GM12878 (cell line): Measurements from ENCODE around the gene LRRC7. TPM values are rescaled to one million over a fixed set of nuclear protein-coding genes. Genes with fewer than 3 reads are reported as not detected.

Experiments used
- ATAC-seq: fragments of 200-7000 bp; cut with Tn5 transposase; 3 replicates; pipeline ENCODE4 v1.9.1; 2020; ENCODE audit warnings: mild to moderate bottlenecking, moderate library complexity
- BruUV-seq: library from RNA; stranded (reverse); fragments of 400-500 nt; replicated peaks from 2 replicates; lab custom pipeline; 2021; lab: Mats Ljungman, UMichigan
- CTCF ChIA-PET: fragments of 300-600 bp; sonication (Branson Sonifier 250); formaldehyde crosslinking; extraction: SDS; loops from one replicate; lab custom pipeline; 2021; ENCODE audit warnings: inconsistent platforms; lab: Yijun Ruan, JAX
- POLR2A ChIA-PET: fragments of 350-600 bp; formaldehyde crosslinking; extraction: SDS; loops from one replicate; lab custom pipeline; 2021; ENCODE audit warnings: inconsistent platforms; lab: Charles Lee
- RAD21 ChIA-PET: fragments of 300-600 bp; sonication (Branson Sonifier 250); formaldehyde crosslinking; loops from one replicate; lab custom pipeline; 2023; ENCODE audit warnings: antibody characterized with exemption; ENCODE audit not compliant: unreplicated experiment; lab: Charles Lee
- SMC1A ChIA-PET: fragments of 300-600 bp; sonication (Branson Sonifier 250); formaldehyde crosslinking; loops from one replicate; lab custom pipeline; 2023; ENCODE audit not compliant: unreplicated experiment, uncharacterized antibody; lab: Charles Lee
- DNase-seq: peaks from one replicate; pipeline ENCODE4 v3.0.0-alpha.2; 2011; ENCODE audit warnings: low read depth, low spot score
- FAIRE-seq: peaks from 3 replicates; lab custom pipeline; 2011; peaks lifted over from hg19 to GRCh38; lab: Jason Lieb, UNC
- H2AFZ ChIP-seq: 2 replicates; pipeline ENCODE4 v1.6.0; 2011; ENCODE audit warnings: low read depth, low read length, control low read depth; ENCODE audit not compliant: control insufficient read depth
- H3K27ac ChIP-seq: 2 replicates; pipeline ENCODE4 v1.5.1; 2011; ENCODE audit warnings: control low read depth; ENCODE audit not compliant: control insufficient read depth, insufficient read depth
- H3K27me3 ChIP-seq, 2 experiments: replicated peaks in 1 of 2; 2 replicates each; pipeline versions ENCODE4 v1.6.0 to v1.6.1; 2011; ENCODE audit warnings: low read length in 1 of 2; ENCODE audit not compliant: control insufficient read depth in 2 of 2, insufficient read depth in 2 of 2
- H3K36me3 ChIP-seq, 2 experiments: 2 replicates each; pipeline ENCODE4 v1.5.1; 2011; ENCODE audit warnings: low read length in 1 of 2; ENCODE audit not compliant: control insufficient read depth in 2 of 2, insufficient read depth in 2 of 2
- H3K4me1 ChIP-seq: 2 replicates; pipeline ENCODE4 v1.6.1; 2011; ENCODE audit warnings: mild to moderate bottlenecking, low read length, moderate library complexity, mixed read lengths; ENCODE audit not compliant: control insufficient read depth, insufficient read depth
- H3K4me2 ChIP-seq: 2 replicates; pipeline ENCODE4 v1.6.0; 2011; ENCODE audit warnings: control low read depth; ENCODE audit not compliant: control insufficient read depth, insufficient read depth
- H3K4me3 ChIP-seq: fragments of 200-600 bp; sonication (generic); 2 replicates; pipeline ENCODE4 v1.5.1; 2016
- H3K79me2 ChIP-seq: 2 replicates; pipeline ENCODE4 v1.6.0; 2011; ENCODE audit warnings: low read length; ENCODE audit not compliant: control insufficient read depth, insufficient read depth
- H3K9ac ChIP-seq: 2 replicates; pipeline ENCODE4 v1.8.0; 2011; ENCODE audit warnings: low read length, control low read depth, mixed read lengths; ENCODE audit not compliant: control insufficient read depth, insufficient read depth
- H3K9me3 ChIP-seq: replicated peaks from 3 replicates; pipeline ENCODE4 v1.5.1; 2011; ENCODE audit warnings: mild to moderate bottlenecking, low read length; ENCODE audit not compliant: control insufficient read depth, insufficient read depth
- H4K20me1 ChIP-seq: 2 replicates; pipeline ENCODE4 v1.6.0; 2011; ENCODE audit not compliant: control insufficient read depth, insufficient read depth
- ELK1 ChIP-seq: IDR thresholded peaks from 2 replicates; pipeline ENCODE4 v1.6.1; 2012; ENCODE audit warnings: low read depth, low read length, improper control_type of control experiment
- YY1 ChIP-seq: IDR thresholded peaks from 2 replicates; pipeline ENCODE4 v1.6.1; 2011; ENCODE audit warnings: low read depth, mild to moderate bottlenecking, low read length
- ZZZ3 ChIP-seq: IDR thresholded peaks from 2 replicates; pipeline ENCODE4 v1.6.1; 2011; ENCODE audit warnings: low read depth; ENCODE audit not compliant: control insufficient read depth, insufficient read length
- WGBS: methylation state at CpG from one replicate; pipeline ENCODE4 v1.1.6; 2016; ENCODE audit warnings: low lambda C conversion rate; ENCODE audit not compliant: insufficient replicate concordance, insufficient coverage; ENCODE audit errors: missing lambda C conversion rate; 5-methylcytosine and 5-hydroxymethylcytosine counted together
- in situ Hi-C: fragments of 300-500 bp; cut with MboI; formaldehyde crosslinking; loops from 9 replicates; pipeline ENCODE4 v1.14.3; 2018; ENCODE audit warnings: mixed read lengths
- intact Hi-C: fragments of 100-400 bp; cut with micrococcal nuclease; formaldehyde crosslinking; loops from one replicate; pipeline ENCODE4 v1.14.2; 2022; ENCODE audit not compliant: unreplicated experiment
- polyA plus RNA-seq, 11 experiments: library from polyadenylated mRNA; depleted of rRNA in 4 of 11; unstranded in 6 of 11; stranded (reverse) in 5 of 11; fragments of >200 nt; fragmentation: Nextera tagmentation in 4 of 11; fragmentation: Illumina TruSeq in 1 of 11; extraction: Ambion mirVana in 4 of 11; extraction: Trizol in 1 of 11; gene quantifications; 1 replicate in 1 of 11; 2 replicates in 10 of 11; pipeline versions ENCODE4 v1.2.1 to v1.2.3, GENCODE V29; 2011 to 2016; ENCODE audit warnings: inconsistent platforms in 2 of 11, missing spikeins in 2 of 11, low read depth in 1 of 11
- total RNA-seq, 4 experiments: library from RNA; depleted of rRNA in 3 of 4; stranded (reverse); fragments of >200 nt in 3 of 4; fragmentation: Illumina TruSeq in 1 of 4; extraction: Trizol in 1 of 4; gene quantifications; 2 replicates each; pipeline versions ENCODE4 v1.2.1 to v1.2.3, GENCODE V29; 2013 to 2021

The LRRC7 gene
- total and polyA plus RNA-seq, 10 of the 15 experiments (the other 5 are each of a cell fraction or from before 2014, with no cell fraction given): 0.05 to 1.4 (median 0.24) TPM; not detected in 5

GRCh38 chr1:69589799-69590198 lies 22.1 kb downstream of the LRRC7 start:
- DNase-seq (no peak), ATAC-seq (no peak), FAIRE-seq (no peak)
- H3K4me1 ChIP-seq: no peaks in the 10 kb centered on the region
- H3K27me3 ChIP-seq: no peaks in the 10 kb centered on the region
- intact Hi-C loops (no loop called here), in situ Hi-C loops (no loop called here)
- TF ChIP-seq ELK1 (no peak), YY1 (no peak)
- H4K20me1 ChIP-seq: no peaks in the 10 kb centered on the region
- H3K79me2 ChIP-seq: no peaks in the 10 kb centered on the region
- H3K9ac ChIP-seq: no peak overlapping the region
- RAD21 ChIA-PET: no interaction called here
- SMC1A ChIA-PET: interaction anchor here (1.4 kb wide), 1 partner anchor 8 kb away, joined by 3 read pairs; no protein-coding TSS in a partner anchor
- CTCF ChIA-PET: no interaction called here
- H2AFZ ChIP-seq: no peak overlapping the region
- POLR2A ChIA-PET: no interaction called here
- BruUV-seq: no TSS peak
- no peak overlapping the region for H3K4me2 ChIP-seq
- H3K36me3 ChIP-seq: no peaks in the 10 kb centered on the region
- no peak overlapping the region for H3K27ac ChIP-seq
- H3K9me3 ChIP-seq: no peaks in the 10 kb centered on the region
- WGBS: 0% methylated on average over 1 of the region's 1 CpG
- no peak overlapping the region for H3K4me3 ChIP-seq

DNA sequence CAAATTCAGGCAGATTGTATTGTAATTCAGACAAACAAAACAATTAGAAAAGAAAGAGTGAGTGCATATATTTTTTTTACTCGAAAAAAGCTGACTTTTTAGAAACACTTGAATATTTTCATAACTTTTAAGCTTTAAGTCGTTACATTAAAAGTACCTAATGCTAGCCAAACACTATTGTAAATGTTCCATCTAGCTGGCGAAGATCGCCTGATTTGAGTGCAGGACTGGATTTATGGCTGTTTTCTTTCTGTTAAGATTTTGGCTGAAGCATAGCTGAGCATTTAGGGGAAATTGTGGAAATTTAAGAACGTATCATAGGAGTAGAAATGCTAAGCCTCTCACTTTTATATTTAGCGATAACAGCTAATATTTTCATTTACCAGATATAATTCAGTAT lies 24.6 kb downstream of the LRRC7 start:
- in situ Hi-C loops (no loop called here), intact Hi-C loops (no loop called here)
- WGBS: 32% methylated on average over 6 of the region's 6 CpGs
- BruUV-seq: no TSS peak
- H3K4me3 ChIP-seq: no peak overlapping the region
- ChIA-PET SMC1A (no interaction called here), RAD21 (no interaction called here), POLR2A (no interaction called here), CTCF (no interaction called here)
- FAIRE-seq (no peak), DNase-seq (no peak), ATAC-seq (no peak)
- H4K20me1 ChIP-seq: no peaks in the 10 kb centered on the region
- H3K27me3 ChIP-seq: no peaks in the 10 kb centered on the region
- H3K27ac ChIP-seq: no peak overlapping the region
- no peak for TF ChIP-seq ZZZ3
- H3K9me3 ChIP-seq: no peaks in the 10 kb centered on the region
- H3K36me3 ChIP-seq: no peaks in the 10 kb centered on the region
- H3K4me1 ChIP-seq: no peaks in the 10 kb centered on the region
- H3K9ac ChIP-seq: no peak overlapping the region
- H2AFZ ChIP-seq: no peak overlapping the region
- H3K79me2 ChIP-seq: no peaks in the 10 kb centered on the region
- no peak overlapping the region for H3K4me2 ChIP-seq
